Measurements from ENCODE around the gene SMARCB1.

- TF ChIP-seq JUNB (IDR thresholded peaks at IDR 0.05; ENCODE audit: unreplicated experiment) (no peak), EZH2phosphoT487 (IDR thresholded peaks at IDR 0.05; ENCODE audit: unreplicated experiment) (no peak), CTCF (conservative IDR thresholded peaks at IDR 0.05; ENCODE audit: low read depth in 2 of 2) (no peak), STAT1 (IDR thresholded peaks at IDR 0.05; ENCODE audit: unreplicated experiment) (no peak), EZH2 (IDR thresholded peaks at IDR 0.05; ENCODE audit: low read depth, unreplicated experiment) (no peak), NANOG (IDR thresholded peaks at IDR 0.05; ENCODE audit: borderline replicate concordance) (no peak), CREB1 (CRISPR knock-in tag; IDR thresholded peaks at IDR 0.05; ENCODE audit: low read depth) (no peak), POLR2AphosphoS5 (IDR thresholded peaks at IDR 0.05; ENCODE audit: low read depth) (no peak), ZNF331 (CRISPR knock-in tag; IDR thresholded peaks at IDR 0.05; ENCODE audit: low read depth) (no peak), ZNF114 (CRISPR knock-in tag; IDR thresholded peaks at IDR 0.05) (no peak)
- TF ChIP-seq, protein P1, sequence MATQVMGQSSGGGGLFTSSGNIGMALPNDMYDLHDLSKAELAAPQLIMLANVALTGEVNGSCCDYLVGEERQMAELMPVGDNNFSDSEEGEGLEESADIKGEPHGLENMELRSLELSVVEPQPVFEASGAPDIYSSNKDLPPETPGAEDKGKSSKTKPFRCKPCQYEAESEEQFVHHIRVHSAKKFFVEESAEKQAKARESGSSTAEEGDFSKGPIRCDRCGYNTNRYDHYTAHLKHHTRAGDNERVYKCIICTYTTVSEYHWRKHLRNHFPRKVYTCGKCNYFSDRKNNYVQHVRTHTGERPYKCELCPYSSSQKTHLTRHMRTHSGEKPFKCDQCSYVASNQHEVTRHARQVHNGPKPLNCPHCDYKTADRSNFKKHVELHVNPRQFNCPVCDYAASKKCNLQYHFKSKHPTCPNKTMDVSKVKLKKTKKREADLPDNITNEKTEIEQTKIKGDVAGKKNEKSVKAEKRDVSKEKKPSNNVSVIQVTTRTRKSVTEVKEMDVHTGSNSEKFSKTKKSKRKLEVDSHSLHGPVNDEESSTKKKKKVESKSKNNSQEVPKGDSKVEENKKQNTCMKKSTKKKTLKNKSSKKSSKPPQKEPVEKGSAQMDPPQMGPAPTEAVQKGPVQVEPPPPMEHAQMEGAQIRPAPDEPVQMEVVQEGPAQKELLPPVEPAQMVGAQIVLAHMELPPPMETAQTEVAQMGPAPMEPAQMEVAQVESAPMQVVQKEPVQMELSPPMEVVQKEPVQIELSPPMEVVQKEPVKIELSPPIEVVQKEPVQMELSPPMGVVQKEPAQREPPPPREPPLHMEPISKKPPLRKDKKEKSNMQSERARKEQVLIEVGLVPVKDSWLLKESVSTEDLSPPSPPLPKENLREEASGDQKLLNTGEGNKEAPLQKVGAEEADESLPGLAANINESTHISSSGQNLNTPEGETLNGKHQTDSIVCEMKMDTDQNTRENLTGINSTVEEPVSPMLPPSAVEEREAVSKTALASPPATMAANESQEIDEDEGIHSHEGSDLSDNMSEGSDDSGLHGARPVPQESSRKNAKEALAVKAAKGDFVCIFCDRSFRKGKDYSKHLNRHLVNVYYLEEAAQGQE (IDR thresholded peaks at IDR 0.05; ENCODE audit: unreplicated experiment): no peak
Observed at GRCh38 chr22:23789121-23789520, 2.4 kb downstream of the SMARCB1 start.

All from GM23338 (cell line).